HCT116 (cell line): ENCODE results near the gene DNAJB7.
"Not testable (repeated sequence)": the region's sequence is repeated elsewhere in the genome, so short reads cannot be mapped to it uniquely, and the experiment has no call there.

Experiments used
- EGR1 ChIP-seq: IDR thresholded peaks from 2 replicates; pipeline ENCODE4 v1.6.1; 2012; ENCODE audit warnings: low read depth
- ELF1 ChIP-seq: IDR thresholded peaks from 2 replicates; pipeline ENCODE4 v1.6.1; 2012; ENCODE audit warnings: low read depth, borderline replicate concordance
- EZH2 ChIP-seq: fragments of 200-600 bp; sonication (generic); IDR thresholded peaks from 2 replicates; pipeline ENCODE4 v1.6.1; 2017; ENCODE audit warnings: antibody characterized with exemption, mixed run types
- EZH2phosphoT487 ChIP-seq: fragments of 200-600 bp; IDR thresholded peaks from 2 replicates; pipeline ENCODE4 v1.6.1; 2018; ENCODE audit warnings: antibody characterized with exemption, borderline replicate concordance
- POLR2A ChIP-seq: IDR thresholded peaks from 2 replicates; pipeline ENCODE4 v1.7.0; 2011; ENCODE audit warnings: borderline replicate concordance; ENCODE audit not compliant: insufficient read depth, insufficient read length; ENCODE audit errors: extremely low read depth
- POLR2AphosphoS5 ChIP-seq: IDR thresholded peaks from 2 replicates; pipeline ENCODE4 v1.6.1; 2011; ENCODE audit warnings: mild to moderate bottlenecking, low read depth, low read length, moderate library complexity
- RAD21 ChIP-seq: IDR thresholded peaks from 2 replicates; pipeline ENCODE4 v1.6.1; 2012; ENCODE audit warnings: low read depth, mild to moderate bottlenecking
- SIN3A ChIP-seq: IDR thresholded peaks from 2 replicates; pipeline ENCODE4 v1.6.1; 2012; ENCODE audit warnings: low read depth
- TCF7L2 ChIP-seq: IDR thresholded peaks from 2 replicates; pipeline ENCODE4 v1.7.0; 2011; ENCODE audit warnings: borderline replicate concordance, inconsistent platforms; ENCODE audit not compliant: insufficient read depth, insufficient read length; ENCODE audit errors: extremely low read depth
- YY1 ChIP-seq: IDR thresholded peaks from 2 replicates; pipeline ENCODE4 v1.6.1; 2011; ENCODE audit warnings: low read length, low read depth, moderate library complexity, mild to moderate bottlenecking; ENCODE audit not compliant: insufficient replicate concordance; ENCODE audit errors: extremely low read depth
- ZBTB33 ChIP-seq: IDR thresholded peaks from 2 replicates; pipeline ENCODE4 v1.6.1; 2011; ENCODE audit warnings: mild to moderate bottlenecking, low read length, moderate library complexity; ENCODE audit not compliant: insufficient replicate concordance; ENCODE audit errors: extremely low read depth
- ZFX ChIP-seq: fragments of 450-650 bp; IDR thresholded peaks from 2 replicates; pipeline ENCODE4 v1.6.1; 2017
- TF ChIP-seq, protein P1 (sequence below), 3 experiments: fragments of 200-600 bp in 1 of 3; sonication (generic) in 1 of 3; IDR thresholded peaks in 2 of 3; conservative IDR thresholded peaks in 1 of 3; 2 replicates each; pipeline ENCODE4 v1.5.1; 2012 to 2017; ENCODE audit warnings: low read depth in 2 of 3, low read length in 2 of 3, antibody characterized with exemption in 1 of 3, borderline replicate concordance in 1 of 3, control low read depth in 1 of 3, mild to moderate bottlenecking in 1 of 3, mixed read lengths in 1 of 3, mixed run types in 1 of 3, moderate library complexity in 1 of 3; ENCODE audit not compliant: insufficient read depth in 1 of 3
- TF ChIP-seq, protein P2 (sequence below): IDR thresholded peaks from 2 replicates; pipeline ENCODE4 v1.6.1; 2012

DNA sequence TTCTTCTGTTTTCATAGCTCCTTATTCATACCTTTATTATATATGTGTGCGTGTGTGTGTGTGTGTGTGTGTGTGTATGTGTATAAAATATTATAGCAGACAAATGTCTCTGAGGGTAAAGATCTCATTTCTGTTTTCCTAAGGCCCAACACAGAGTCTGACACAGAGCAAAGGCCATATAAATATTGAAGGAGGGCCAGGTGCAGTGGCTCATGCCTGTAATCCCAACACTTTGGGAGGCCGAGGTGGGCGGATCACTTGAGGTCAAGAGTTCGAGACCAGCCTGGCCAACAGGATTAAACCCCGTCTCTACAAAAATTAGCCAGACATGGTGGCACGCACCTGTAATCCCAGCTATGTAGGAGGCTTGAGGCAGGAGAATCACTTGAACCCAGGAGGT, 6.5 kb upstream of the DNAJB7 start:
- TF ChIP-seq POLR2A, EZH2phosphoT487, POLR2AphosphoS5, RAD21, SIN3A, YY1, EZH2, EGR1, ZFX, ZBTB33, ELF1, TCF7L2: not testable (repeated sequence)
- TF ChIP-seq, protein P1, sequence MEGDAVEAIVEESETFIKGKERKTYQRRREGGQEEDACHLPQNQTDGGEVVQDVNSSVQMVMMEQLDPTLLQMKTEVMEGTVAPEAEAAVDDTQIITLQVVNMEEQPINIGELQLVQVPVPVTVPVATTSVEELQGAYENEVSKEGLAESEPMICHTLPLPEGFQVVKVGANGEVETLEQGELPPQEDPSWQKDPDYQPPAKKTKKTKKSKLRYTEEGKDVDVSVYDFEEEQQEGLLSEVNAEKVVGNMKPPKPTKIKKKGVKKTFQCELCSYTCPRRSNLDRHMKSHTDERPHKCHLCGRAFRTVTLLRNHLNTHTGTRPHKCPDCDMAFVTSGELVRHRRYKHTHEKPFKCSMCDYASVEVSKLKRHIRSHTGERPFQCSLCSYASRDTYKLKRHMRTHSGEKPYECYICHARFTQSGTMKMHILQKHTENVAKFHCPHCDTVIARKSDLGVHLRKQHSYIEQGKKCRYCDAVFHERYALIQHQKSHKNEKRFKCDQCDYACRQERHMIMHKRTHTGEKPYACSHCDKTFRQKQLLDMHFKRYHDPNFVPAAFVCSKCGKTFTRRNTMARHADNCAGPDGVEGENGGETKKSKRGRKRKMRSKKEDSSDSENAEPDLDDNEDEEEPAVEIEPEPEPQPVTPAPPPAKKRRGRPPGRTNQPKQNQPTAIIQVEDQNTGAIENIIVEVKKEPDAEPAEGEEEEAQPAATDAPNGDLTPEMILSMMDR (IDR thresholded peaks at IDR 0.05 in 2 of 3, conservative IDR thresholded peaks at IDR 0.05 in 1 of 3; ENCODE audit: borderline replicate concordance in 1 of 3, insufficient read depth in 1 of 3, low read depth in 2 of 3, low read length in 2 of 3): not testable (repeated sequence)
- TF ChIP-seq, protein P2, sequence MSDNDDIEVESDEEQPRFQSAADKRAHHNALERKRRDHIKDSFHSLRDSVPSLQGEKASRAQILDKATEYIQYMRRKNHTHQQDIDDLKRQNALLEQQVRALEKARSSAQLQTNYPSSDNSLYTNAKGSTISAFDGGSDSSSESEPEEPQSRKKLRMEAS: not testable (repeated sequence)
